ENCODE data around the gene SLC30A7.
A peak's percentile ranks its signal among the peaks of the same experiment; 100 is the strongest.

Gene SLC30A7

GRCh38 chr1:100989306-100990077 lies 93.6 kb downstream of the SLC30A7 start:
- peak; percentile 84 for DNase-seq

- DNase-seq: no peak
These were observed 99.5 kb downstream of the SLC30A7 start for GRCh38 chr1:100995198-100995988.

GRCh38 chr1:100998426-100998825 lies 102.5 kb downstream of the SLC30A7 start:
- no peak for DNase-seq

GRCh38 chr1:101000131-101000873 lies 104.4 kb downstream of the SLC30A7 start:
- no peak for DNase-seq

- peak; percentile 26 for DNase-seq
These were observed 106.7 kb downstream of the SLC30A7 start for GRCh38 chr1:101002551-101002950.

- DNase-seq: no peak
These were observed 107.2 kb downstream of the SLC30A7 start for GRCh38 chr1:101003012-101003650.

- DNase-seq: peak; percentile 14
These were observed 108.2 kb downstream of the SLC30A7 start for GRCh38 chr1:101004061-101004460.

GRCh38 chr1:101004670-101005069 lies 108.8 kb downstream of the SLC30A7 start:
- peak; percentile 36 for DNase-seq

GRCh38 chr1:101005183-101005582 lies 109.3 kb downstream of the SLC30A7 start:
- no peak for DNase-seq

GRCh38 chr1:101005871-101006270 lies 110.0 kb downstream of the SLC30A7 start:
- no peak for DNase-seq

GRCh38 chr1:101006553-101006952 lies 110.7 kb downstream of the SLC30A7 start:
- no peak for DNase-seq

- peak; percentile 25 for DNase-seq
These were observed 112.4 kb downstream of the SLC30A7 start for GRCh38 chr1:101008229-101008834.

GRCh38 chr1:101013776-101014175 lies 117.9 kb downstream of the SLC30A7 start:
- DNase-seq: no peak

GRCh38 chr1:101017448-101017847 lies 121.6 kb downstream of the SLC30A7 start:
- DNase-seq: no peak

GRCh38 chr1:101022294-101022693 lies 126.4 kb downstream of the SLC30A7 start:
- DNase-seq: peak; percentile 38

GRCh38 chr1:101025283-101025656 lies 129.4 kb downstream of the SLC30A7 start:
- peak; percentile 34 for DNase-seq

GRCh38 chr1:101025657-101026429 lies 130.0 kb downstream of the SLC30A7 start, which contains the start of gene DPH5:
TSS of gene DPH5 (minus strand) at chr1:101025784. CDS start at chr1:101025443, 341 bp downstream.
- DNase-seq: peak; percentile 94

- DNase-seq: no peak
These were observed 130.5 kb downstream of the SLC30A7 start for GRCh38 chr1:101026430-101026788.

- DNase-seq: no peak
These were observed 131.4 kb downstream of the SLC30A7 start for GRCh38 chr1:101027194-101027772.

- no peak for DNase-seq
These were observed 132.6 kb downstream of the SLC30A7 start for GRCh38 chr1:101028466-101028865.

GRCh38 chr1:101029184-101029583 lies 133.3 kb downstream of the SLC30A7 start:
- DNase-seq: no peak
